GM19035 (cell line): ENCODE measurements around the gene ATP11A.

Experiments
- ATAC-seq: cut with Tn5 transposase; IDR thresholded peaks from one replicate; pipeline ENCODE4 v1.9.1; 2021; ENCODE audit not compliant: unreplicated experiment

ATP11A gene

GRCh38 chr13:112756967-112757758, 67.3 kb downstream of the ATP11A start:
- ATAC-seq: no peak

DNA sequence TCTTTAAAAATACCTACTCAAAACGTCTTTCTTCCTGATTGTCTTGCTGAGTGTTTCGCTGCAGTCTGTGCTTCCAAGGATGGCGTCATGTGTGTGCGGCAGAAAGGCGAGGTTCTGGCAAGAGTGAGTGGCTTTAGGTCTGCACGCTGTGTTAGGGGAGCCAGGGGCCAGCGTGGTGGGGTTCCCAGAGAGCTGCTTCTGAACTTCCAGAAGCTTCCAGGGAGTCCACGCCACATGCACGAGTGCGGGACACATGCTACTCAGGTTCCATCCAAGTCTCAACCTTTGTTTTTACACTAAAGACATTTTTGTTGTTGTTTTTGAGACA, 67.9 kb downstream of the ATP11A start:
- ATAC-seq: no peak

- ATAC-seq: no peak
These were observed 69.2 kb downstream of the ATP11A start for GRCh38 chr13:112759053-112759452.

DNA sequence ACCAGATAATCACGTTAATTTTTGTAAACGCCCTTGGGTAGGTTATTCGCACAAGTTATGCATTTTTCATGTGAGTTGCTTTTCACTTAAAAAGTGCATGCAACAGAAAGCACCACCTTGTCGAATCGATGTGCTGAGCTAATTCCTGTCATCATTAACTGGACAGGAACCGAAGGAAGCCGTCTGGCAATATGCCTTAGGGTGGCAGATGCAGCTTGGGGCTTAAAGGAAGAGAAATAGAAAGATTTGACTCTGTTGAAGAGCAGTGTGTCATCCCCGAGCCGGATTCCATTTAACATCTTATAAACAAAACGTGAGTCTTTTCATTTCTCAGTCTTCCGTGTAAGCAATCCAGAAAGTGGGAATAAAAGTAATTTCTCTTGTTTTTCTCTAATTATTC, 70.0 kb downstream of the ATP11A start:
- no peak for ATAC-seq

GRCh38 chr13:112760435-112760834, 70.6 kb downstream of the ATP11A start:
- no peak for ATAC-seq

- ATAC-seq: no peak
These were observed 71.1 kb downstream of the ATP11A start for GRCh38 chr13:112760931-112761330.

DNA sequence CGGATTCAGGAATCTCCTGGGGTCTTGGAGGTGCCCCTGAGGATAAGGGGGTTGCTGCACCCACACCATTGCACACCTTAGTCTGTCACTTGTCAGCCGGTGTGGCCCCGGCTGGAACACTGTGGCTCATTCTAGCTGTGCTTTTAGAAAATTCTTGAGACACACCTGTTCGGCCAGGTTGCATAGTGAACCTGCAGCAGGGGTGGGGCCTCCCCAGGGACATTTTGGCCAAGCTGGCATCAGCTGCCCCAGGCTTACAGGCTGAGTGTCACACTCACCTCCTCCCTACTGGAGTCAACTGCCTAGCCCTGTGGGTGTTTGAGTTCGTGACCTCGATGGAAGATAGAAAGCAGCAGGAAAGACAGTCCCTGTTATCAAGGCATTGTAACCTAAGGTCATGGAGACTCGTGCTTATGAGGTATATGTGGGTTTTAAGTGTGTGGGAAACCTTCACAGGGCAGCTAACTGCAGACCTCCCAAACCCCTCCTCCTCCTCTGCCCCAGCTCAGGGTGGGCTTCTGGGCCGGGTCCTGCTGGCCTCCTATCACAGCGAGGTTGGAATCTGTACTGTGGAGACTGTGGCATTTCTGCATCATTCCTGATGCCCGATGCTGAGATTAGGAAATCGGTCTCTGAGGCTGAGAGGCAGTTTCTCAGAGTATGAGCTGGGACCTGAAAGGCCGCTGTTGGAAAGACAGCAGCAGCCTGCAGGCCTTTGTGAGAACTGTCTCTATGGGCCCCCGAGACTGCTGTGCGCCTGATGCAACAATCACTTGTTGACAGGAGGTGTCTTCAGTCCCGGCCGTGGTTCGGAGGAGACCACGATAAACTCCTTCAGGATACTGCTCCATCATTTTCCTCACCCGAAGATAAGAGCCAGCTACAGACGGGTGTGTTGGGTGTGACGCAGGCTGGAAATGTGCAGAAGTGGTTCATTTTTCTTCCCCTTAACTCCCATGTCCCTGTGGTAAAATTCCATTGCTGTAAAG, 72.2 kb downstream of the ATP11A start:
- ATAC-seq: no peak

GRCh38 chr13:112762690-112763080, 72.8 kb downstream of the ATP11A start:
- no peak for ATAC-seq

DNA sequence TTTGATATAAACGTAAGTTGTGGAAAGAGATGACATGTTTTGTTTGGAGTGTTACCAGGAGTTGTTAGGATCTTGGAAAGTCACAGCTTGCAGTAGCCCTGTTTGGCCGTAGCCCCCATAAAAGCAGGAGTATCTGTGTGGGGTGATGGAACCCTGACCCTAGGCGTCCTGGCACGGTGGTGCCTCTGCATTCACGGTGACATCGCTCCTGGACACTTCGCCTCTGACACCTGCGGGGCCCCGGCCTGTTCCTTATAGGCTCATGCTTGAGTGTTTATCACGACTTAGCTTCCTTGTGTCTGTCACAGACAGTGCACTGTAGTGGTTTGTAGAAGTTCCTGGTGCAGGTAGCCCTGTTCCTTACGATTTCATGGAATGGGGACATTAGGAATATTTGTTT, 74.2 kb downstream of the ATP11A start:
- ATAC-seq: no peak

- ATAC-seq: no peak
These were observed 75.2 kb downstream of the ATP11A start for GRCh38 chr13:112764864-112765561.

DNA sequence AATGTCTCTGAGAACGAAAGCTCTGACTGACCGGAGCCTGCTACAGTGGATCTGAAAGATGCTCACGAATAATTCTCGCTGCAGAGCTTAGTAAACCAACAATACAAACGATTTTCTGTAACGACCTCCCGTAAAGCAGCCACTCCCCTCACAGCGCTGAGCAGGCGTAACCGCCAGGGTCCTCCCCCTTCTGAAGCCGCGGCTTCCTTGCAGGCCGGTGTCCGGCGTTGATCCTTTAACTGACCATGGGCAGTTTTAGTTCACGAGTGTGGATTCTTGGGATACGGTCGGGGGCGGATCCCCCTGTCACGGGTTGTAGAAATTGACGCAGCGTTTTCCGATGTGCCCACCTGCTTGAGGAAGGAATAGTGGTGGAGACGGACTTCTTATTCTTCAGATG, 75.9 kb downstream of the ATP11A start:
- no peak for ATAC-seq

- no peak for ATAC-seq
These were observed 76.5 kb downstream of the ATP11A start for GRCh38 chr13:112766336-112766735.

DNA sequence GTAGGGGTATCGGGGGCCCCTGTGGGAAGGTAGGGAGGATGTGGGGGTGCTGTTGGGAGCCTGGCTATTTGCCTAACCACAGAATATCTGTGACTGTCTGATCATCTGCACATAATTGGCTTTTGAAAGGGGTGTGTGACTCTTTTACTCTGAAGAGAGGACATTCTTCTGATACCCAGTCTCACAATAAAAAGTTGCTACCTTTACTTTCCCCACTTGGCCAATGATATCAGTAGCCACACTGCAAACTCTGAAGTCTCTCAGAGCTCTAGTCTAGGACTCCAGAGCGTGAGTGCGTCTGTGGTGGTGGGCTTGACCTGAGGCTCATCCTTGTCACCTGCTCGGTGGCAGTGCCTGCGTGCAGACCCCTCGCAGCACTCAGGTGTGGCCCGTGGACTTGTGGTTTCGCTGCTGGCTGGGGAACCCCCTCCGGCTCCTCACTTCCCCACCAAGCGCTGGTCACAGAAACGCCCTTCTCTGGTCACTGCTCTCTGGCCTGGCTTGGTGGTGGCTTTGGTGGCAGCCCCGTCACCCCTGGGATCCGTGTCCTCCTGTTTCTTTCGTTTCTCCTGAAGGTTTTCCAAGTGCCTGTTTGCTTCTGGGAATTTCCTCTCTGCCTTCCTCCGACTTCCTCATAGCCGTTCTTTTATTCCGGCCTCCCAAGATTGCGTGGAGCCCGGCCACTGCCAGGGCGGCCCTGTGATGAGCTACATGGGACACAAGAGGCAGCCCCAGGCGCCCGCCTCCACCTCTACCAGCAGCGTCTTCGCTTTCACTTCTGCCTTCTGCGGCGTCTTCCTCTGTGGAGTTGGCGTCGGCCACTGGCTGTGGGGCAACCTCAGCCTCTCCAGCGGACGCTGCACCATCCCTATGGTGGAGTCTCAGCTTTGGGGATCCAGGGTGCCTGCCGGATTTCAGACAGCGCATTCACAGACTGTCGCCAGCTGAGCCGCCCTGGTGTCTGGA, 78.0 kb downstream of the ATP11A start:
- ATAC-seq: peak; percentile 87

DNA sequence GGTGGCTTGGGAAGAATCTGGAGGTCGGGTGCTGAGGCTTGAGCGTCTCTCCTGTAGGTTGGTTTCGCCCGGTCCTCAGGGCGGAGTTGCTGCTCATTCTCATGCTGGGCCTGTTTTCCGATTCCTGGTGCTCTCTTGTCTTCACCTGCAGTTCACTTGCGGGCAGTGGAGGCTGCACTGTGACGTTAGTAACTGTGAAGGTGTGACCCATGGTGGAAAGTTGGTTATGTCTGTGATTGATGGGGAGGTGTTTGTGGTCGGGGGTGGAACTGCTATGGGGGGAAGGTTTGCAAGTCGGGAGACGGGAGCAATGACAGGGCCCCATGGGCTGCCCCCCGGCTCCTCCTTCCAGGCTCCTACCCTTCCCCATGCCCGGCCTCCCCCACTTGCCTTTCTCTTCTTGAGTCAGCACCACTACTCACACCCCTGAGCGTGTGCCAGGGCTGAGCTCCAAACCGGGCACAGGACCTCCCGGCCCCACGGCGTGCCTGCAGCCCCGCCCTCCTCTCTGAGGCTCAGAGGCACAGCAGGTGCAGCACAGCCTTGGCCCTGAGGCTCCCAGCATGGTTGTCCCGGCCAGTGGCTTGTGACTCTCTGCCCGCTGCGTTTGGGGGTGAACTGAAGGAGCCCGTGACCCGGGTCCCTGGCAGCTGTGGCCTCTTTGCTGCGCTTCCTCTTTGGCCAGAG, 79.1 kb downstream of the ATP11A start:
- ATAC-seq: no peak

- no peak for ATAC-seq
These were observed 79.8 kb downstream of the ATP11A start for GRCh38 chr13:112769615-112770014.

DNA sequence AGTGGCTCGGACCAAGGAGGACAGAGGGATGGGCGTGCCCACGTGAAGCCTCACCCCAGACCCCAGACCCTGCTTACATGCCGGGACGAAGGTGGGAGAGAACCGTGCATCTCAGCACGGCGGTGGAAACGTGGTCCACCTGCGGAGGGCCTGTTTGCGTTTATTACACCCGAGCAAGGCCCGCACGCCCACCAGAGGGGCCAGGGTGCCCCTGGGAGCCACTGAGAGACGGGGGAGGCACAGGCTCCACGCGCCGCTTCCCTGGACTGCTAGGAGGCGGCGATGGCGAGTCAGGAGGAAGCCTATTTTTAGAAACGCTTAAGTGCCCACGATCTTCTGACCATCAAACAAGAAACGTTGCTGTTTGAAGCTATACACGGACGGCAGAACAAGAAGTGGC, 80.7 kb downstream of the ATP11A start:
- ATAC-seq: no peak

DNA sequence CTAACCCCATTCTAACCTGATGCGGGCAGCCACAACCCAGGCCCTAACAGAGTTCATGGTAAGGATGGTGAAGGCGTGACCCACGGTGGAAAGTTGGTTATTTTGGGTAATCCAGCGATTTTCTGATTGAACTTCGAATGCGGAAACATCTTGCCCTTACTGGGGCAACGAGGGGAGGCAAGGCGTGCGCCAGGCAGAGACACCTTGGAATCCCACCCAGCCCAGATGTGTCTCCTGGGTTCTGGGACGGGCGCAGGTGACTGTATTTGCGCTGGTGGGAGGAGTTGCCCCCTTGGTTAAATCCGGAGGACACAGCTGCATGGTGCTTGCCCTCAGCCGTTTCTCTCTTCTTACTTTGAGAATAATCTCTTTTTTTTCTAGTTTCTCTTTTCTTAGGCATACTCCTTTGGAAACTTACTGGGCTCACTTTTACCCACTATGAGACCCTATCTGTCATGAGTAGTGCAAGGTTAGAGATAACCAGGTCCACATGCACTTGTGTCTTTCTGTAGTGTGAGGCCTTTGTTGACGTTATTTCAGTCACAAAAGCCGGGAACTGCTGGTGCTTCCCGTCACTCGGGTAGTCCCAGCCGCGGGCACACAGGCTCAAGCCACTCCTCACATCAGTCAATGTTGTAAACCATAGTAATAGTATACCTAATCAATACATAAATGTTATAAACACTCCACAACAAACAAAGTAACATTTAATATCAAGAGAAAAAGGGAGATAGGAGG, 81.5 kb downstream of the ATP11A start:
- no peak for ATAC-seq

- no peak for ATAC-seq
These were observed 82.2 kb downstream of the ATP11A start for GRCh38 chr13:112771877-112772538.

- ATAC-seq: no peak
These were observed 82.7 kb downstream of the ATP11A start for GRCh38 chr13:112772539-112772909.
